OCI-LY3 (cell line): ENCODE data around the gene WDFY4.

Source experiments
- CTCF ChIP-seq: fragments of 200-600, 300-600 bp; sonication (generic); IDR thresholded peaks from 2 replicates; pipeline ENCODE4 v1.5.1; 2014; ENCODE audit warnings: antibody characterized with exemption, low read length, low read depth
- EZH2phosphoT487 ChIP-seq: fragments of 200-600 bp; shearing (Covaris generic); IDR thresholded peaks from 2 replicates; pipeline ENCODE4 v1.6.1; 2018; ENCODE audit warnings: antibody characterized with exemption, mixed run types, low read depth

- TF ChIP-seq CTCF (no peak), EZH2phosphoT487 (no peak)
Observed at GRCh38 chr10:48878091-48878490, 193.4 kb downstream of the WDFY4 start.
